ENCODE results near the gene CEP89.

GRCh38 chr19:32843716-32844245 lies 128.0 kb downstream of the CEP89 start:
- TF ChIP-seq CTCF (conservative IDR thresholded peaks at IDR 0.05; ENCODE audit: low read length), result no peak
- TF ChIP-seq EZH2phosphoT487 (IDR thresholded peaks at IDR 0.05; ENCODE audit: borderline replicate concordance), result no peak
